ENCODE measurements around the gene SYNDIG1.
A peak's percentile ranks its signal among the peaks of the same experiment; 100 is the strongest.

The SYNDIG1 gene

GRCh38 chr20:24632581-24632980, 163.2 kb downstream of the SYNDIG1 start:
- no peak for TF ChIP-seq GATA1 (IDR thresholded peaks at IDR 0.05; ENCODE audit: low read depth, low read length)
- no peak for TF ChIP-seq POLR2A (IDR thresholded peaks at IDR 0.05; ENCODE audit: low read length)
- DNase-seq, result no peak

GRCh38 chr20:24633026-24633425, 163.6 kb downstream of the SYNDIG1 start:
- DNase-seq, result no peak
- no peak for TF ChIP-seq GATA1 (IDR thresholded peaks at IDR 0.05; ENCODE audit: low read depth, low read length)
- no peak for TF ChIP-seq POLR2A (IDR thresholded peaks at IDR 0.05; ENCODE audit: low read length)

- TF ChIP-seq POLR2A (IDR thresholded peaks at IDR 0.05; ENCODE audit: low read length) (no peak), GATA1 (IDR thresholded peaks at IDR 0.05; ENCODE audit: low read depth, low read length) (no peak)
- no peak for DNase-seq
Measured at GRCh38 chr20:24633521-24633920, 164.1 kb downstream of the SYNDIG1 start.

GRCh38 chr20:24634855-24635254, 165.4 kb downstream of the SYNDIG1 start:
- DNase-seq, result peak; percentile 43 to 58
- TF ChIP-seq POLR2A (IDR thresholded peaks at IDR 0.05; ENCODE audit: low read length) (no peak), GATA1 (IDR thresholded peaks at IDR 0.05; ENCODE audit: low read depth, low read length) (no peak)

GRCh38 chr20:24636626-24637025, 167.2 kb downstream of the SYNDIG1 start:
- no peak for DNase-seq
- TF ChIP-seq POLR2A (IDR thresholded peaks at IDR 0.05; ENCODE audit: low read length), result no peak
- no peak for TF ChIP-seq GATA1 (IDR thresholded peaks at IDR 0.05; ENCODE audit: low read depth, low read length)

GRCh38 chr20:24637087-24637486, 167.7 kb downstream of the SYNDIG1 start:
- no peak for DNase-seq
- TF ChIP-seq GATA1 (IDR thresholded peaks at IDR 0.05; ENCODE audit: low read depth, low read length), result no peak
- no peak for TF ChIP-seq POLR2A (IDR thresholded peaks at IDR 0.05; ENCODE audit: low read length)

GRCh38 chr20:24637941-24638340, 168.5 kb downstream of the SYNDIG1 start:
- DNase-seq, result no peak
- TF ChIP-seq GATA1 (IDR thresholded peaks at IDR 0.05; ENCODE audit: low read depth, low read length) (no peak), POLR2A (IDR thresholded peaks at IDR 0.05; ENCODE audit: low read length) (no peak)

GRCh38 chr20:24638591-24639548, 169.4 kb downstream of the SYNDIG1 start:
- no peak for DNase-seq
- no peak for TF ChIP-seq GATA1 (IDR thresholded peaks at IDR 0.05; ENCODE audit: low read depth, low read length)
- no peak for TF ChIP-seq POLR2A (IDR thresholded peaks at IDR 0.05; ENCODE audit: low read length)

GRCh38 chr20:24640276-24640675, 170.8 kb downstream of the SYNDIG1 start:
- DNase-seq, result no peak
- TF ChIP-seq GATA1 (IDR thresholded peaks at IDR 0.05; ENCODE audit: low read depth, low read length) (no peak), POLR2A (IDR thresholded peaks at IDR 0.05; ENCODE audit: low read length) (no peak)

- DNase-seq, result no peak
Measured at GRCh38 chr20:24640686-24641085, 171.3 kb downstream of the SYNDIG1 start.

GRCh38 chr20:24643731-24644626, 174.6 kb downstream of the SYNDIG1 start:
- no peak for DNase-seq
- TF ChIP-seq POLR2A (IDR thresholded peaks at IDR 0.05; ENCODE audit: low read length), result no peak
- no peak for TF ChIP-seq GATA1 (IDR thresholded peaks at IDR 0.05; ENCODE audit: low read depth, low read length)

More at GRCh38 chr20:24640686-24641085, 171.3 kb downstream of the SYNDIG1 start:
- TF ChIP-seq POLR2A (IDR thresholded peaks at IDR 0.05; ENCODE audit: low read length) (no peak), GATA1 (IDR thresholded peaks at IDR 0.05; ENCODE audit: low read depth, low read length) (no peak)

GRCh38 chr20:24646321-24646720, 176.9 kb downstream of the SYNDIG1 start:
- DNase-seq, result no peak
- TF ChIP-seq POLR2A (IDR thresholded peaks at IDR 0.05; ENCODE audit: low read length) (no peak), GATA1 (IDR thresholded peaks at IDR 0.05; ENCODE audit: low read depth, low read length) (no peak)

GRCh38 chr20:24647713-24648112, 178.3 kb downstream of the SYNDIG1 start:
- DNase-seq, result no peak
- no peak for TF ChIP-seq GATA1 (IDR thresholded peaks at IDR 0.05; ENCODE audit: low read depth, low read length)
- TF ChIP-seq POLR2A (IDR thresholded peaks at IDR 0.05; ENCODE audit: low read length), result no peak

- no peak for DNase-seq
- TF ChIP-seq POLR2A (IDR thresholded peaks at IDR 0.05; ENCODE audit: low read length), result no peak
- no peak for TF ChIP-seq GATA1 (IDR thresholded peaks at IDR 0.05; ENCODE audit: low read depth, low read length)
Measured at GRCh38 chr20:24648481-24648880, 179.1 kb downstream of the SYNDIG1 start.
